Stimulated activated CD4-positive, alpha-beta T cell treated with anti-CD3 and anti-CD28 coated beads, Interleukin-12 subunit alpha, Interleukin-12 subunit beta, amount 100 ng/mL, for 4 hours (primary cell): ENCODE measurements around the gene FLOT1.
"Not testable (repeated sequence)": the region's sequence is repeated elsewhere in the genome, so short reads cannot be mapped to it uniquely, and the experiment has no call there.

Experiments
- DNase-seq: peaks from one replicate; pipeline ENCODE4 v3.0.0-alpha.2; 2020

The FLOT1 gene

DNA sequence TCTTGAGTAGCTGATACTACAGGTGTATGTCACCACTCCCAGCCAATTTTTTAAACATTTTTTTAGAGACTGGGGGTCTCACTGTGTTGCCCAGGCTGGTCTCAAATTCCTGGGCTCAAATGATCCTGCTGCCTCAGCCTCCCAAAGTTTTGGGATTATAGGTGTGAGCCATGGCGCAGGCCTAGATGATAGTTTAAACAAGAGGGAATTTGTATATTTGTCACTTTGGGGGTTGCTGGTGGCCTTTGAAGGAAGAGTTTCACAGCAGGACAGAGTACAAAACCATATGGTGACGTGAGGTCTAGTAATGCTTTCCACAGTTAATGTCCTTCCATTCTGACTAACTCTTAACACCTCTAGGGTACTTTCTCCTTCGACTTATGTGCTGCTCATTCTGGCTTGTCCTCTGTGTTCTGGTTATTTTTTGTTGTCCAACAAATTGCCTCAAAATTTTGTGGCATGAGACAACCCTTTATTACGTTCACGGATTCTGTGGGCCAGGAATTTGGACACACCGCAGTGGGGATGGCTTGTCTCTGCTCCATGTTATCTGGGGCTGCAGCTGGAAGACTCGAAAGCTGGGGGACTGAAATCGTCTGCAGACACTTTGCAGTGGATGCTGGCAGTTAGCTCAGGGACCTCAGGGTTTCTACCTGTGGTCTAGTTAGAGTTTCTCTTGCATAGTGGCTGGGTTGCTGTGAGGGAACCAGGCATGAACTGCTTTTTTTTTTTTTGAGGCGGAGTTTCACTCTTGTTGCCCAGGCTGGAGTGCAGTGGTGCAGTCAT is 24.9 kb upstream of the FLOT1 start:
- no peak for DNase-seq

DNA sequence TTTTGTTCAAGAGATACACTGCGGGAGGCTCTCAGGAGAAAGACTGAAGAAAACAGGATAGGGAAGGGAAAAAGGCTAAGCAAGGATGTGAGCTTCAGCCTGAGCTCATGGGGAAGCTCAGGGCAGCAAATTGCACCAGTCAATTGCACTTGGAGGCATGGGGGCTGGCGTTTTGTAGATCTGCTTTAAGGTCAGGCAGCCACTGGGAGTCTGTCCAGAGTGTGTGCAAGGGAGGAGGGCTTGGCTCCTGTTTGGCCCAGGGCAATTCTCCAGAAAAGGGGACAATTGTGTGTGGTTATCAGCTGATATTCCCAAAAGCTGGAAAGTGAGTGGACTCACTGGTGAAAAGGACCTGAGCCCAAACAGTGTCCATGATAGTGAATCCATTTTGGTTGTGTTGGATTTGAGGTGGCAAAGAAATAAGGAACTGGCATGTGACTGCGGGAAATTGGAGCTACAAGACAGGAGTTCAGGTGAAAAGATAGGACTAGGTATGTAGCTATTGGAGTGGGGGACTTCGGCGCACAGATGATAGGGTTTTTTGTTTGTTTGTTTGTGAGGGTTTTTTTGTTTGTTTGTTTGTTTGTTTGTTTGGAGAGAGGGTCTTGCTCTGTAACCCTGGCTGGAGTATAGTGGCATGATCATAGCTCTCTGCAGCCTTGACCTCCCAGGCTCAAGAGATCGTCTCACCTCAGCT is 24.1 kb upstream of the FLOT1 start:
- no peak for DNase-seq

DNA sequence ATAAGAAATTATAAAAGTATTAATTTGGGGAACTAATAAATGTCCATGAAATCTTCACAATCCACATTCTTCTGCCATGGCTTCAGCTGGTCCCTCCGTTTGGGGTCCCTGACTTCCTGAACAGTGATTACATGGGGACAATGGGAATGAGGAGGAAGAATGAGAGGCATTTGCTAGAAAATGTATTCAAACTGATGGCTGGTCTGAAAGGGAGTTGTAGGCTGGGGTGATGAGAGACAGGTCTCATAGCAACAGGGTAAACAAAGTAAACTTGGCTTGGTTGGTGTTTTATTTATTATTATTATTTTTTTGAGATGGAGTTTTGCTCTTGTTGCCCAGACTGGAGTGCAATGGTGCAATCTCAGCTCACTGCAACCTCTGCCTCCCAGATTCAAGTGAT is 23.0 kb upstream of the FLOT1 start:
- DNase-seq: not testable (repeated sequence)

DNA sequence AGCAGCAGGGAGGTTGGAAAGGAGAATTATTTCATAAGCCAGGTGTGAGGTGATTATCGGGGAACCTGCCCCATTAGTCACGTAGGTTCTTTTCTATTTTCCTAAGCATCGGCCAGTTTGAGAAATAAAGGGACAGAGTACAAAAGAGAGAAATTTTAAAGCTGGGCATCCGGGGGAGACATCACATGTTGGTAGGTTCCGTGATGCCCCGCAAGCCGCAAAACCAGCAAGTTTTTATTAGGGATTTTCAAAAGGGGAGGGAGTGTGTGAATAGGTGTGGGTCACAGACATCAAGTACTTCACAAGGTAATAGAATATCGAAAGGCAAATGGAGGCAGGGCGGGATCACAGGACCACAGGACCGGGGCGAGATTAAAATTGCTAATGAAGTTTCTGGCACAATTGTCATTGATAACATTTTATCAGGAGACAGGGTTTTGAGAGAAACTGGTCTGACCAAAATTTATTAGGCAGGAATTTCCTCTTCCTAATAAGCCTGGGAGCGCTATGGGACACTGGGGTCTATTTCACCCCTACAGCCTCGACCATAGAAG is 22.1 kb upstream of the FLOT1 start:
- not testable (repeated sequence) for DNase-seq

DNA sequence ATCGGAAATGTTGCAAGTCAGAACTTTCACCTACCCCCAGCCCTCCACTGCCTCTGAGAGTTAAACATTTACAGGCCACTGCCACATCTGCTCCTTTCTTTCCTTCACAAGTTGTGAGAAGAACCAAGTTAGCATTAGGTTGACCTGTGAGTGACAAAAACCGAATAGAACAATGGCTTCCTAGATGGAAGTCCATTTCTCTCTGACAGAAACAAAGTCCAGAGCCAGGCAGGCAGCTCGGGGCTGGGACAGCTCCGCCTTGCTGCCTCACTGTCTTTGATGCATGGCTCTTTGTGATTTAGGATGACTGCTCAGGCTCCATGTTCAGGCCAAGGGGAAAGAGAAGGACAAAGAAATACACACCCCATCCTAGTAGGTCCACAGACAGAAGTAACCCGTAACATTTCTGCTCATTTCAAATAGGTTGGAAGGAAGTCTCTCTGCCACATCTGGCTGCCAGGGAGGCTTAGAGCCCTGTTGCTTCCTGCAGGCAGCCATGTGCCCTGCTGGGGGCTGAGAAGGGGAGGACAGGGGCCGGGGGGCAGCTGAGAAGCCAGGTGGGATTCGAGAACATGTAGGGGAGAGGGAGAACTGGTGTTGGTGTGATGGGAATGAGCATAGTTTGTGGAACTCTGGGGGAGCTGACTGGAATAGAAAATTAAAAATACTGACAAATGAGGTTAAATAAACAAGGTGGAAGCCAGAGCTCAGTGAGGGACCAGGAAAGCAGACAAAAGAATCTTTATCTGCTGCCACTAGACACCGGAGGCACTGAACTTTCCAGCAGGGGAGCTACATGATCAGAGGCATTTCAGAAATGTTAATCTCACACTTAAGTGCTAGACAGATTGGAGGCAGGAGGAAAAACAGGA is 21.4 kb upstream of the FLOT1 start:
- DNase-seq: no peak

DNA sequence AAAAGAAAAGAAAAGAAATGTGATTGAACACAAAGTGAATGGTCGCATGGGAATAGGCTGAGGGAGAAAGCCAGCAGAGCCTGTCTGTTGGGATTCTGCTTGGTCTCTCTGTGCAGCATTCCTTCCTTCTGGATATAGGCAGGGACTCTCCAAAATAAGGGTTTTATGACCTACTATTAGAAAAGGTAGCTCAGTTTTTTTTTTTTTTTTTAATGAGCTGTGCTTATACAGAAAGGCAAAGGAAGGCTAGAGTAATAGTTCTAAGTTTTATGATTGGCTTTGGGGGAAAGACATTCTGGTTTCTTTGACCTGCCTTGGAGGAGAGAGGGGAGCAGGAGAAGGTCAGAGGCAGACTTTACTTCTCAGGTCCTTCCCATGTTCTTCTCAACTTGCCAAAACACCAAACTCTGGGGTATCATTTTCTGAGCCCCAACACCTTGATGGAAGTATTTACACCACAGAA is 20.7 kb upstream of the FLOT1 start:
- no peak for DNase-seq

DNA sequence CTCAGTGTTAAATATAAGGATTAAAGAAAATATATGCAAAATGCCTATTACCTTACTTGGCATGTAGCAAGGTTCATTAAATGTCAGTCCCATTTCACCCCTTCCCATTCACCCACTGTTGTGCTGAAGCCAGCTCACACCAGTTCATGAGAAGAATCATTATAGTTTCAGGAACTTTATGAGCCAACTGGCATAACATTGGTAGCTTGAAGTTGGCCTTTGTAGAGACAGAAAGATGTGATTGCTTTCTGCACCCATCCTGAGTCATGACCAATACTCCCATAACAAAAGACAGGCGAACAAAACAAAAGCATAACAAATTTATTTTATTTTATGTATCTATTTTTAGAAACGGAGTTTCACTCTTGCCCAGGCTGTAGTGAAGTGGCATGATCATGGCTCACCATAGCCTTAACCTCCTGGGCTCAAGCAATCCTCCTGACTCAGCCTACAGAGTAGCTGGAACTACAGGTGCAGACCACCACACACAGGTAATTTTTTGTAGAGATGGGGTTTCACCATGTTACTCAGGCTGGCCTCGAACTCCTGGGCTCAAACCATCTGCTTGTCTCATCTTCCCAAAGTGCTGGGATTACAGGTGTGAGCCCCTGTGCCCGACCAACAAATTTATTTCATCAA is 19.4 kb upstream of the FLOT1 start:
- no peak for DNase-seq

DNA sequence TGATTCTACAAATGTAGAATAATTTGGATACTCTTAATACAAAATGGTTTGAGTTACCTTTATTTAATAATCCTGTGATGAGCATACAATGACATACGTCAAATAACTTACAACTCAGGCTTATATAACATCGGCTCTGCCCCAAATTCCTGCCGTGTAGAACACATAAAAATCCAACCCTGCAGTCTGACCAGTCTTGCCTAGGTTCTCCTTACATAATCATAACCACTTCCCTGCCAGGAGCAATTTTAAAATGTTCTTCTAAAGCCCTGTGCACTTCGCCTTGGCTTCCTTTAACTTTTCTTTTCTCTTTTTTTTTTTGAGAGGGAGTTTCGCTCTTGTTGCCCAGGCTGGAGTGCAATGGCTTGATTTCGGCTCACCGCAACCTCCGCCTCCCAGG is 18.1 kb upstream of the FLOT1 start:
- DNase-seq: no peak

DNA sequence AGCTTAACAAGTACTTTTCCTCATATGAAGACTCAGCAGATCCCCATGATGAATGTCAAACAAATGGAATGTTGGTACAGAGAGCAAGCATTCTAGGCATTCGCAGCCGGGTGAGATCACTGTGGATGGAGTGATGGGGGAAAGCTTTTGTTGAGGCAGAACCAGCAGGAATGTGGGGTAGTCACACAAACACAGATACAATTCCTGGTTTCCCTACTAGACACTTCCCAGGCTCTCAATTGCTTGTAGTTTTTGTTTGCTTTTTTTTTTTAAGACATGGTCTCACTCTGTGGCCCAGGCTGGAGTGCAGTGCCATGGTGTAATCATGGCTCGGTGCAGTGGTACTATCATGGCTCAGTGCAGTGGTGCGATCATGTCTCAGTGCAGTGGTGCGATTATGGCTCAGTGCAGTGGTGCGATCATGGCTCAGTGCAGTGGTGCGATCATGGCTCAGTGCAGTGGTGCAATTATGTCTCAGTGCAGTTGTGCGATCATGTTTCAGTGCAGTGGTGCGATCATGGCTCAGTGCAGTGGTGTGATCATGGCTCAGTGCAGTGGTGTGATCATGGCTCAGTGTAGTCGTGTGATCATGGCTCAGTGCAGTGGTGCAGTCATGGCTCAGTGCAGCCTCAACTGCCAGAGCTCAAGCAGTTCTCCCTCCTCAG is 17.2 kb upstream of the FLOT1 start:
- no peak for DNase-seq

DNA sequence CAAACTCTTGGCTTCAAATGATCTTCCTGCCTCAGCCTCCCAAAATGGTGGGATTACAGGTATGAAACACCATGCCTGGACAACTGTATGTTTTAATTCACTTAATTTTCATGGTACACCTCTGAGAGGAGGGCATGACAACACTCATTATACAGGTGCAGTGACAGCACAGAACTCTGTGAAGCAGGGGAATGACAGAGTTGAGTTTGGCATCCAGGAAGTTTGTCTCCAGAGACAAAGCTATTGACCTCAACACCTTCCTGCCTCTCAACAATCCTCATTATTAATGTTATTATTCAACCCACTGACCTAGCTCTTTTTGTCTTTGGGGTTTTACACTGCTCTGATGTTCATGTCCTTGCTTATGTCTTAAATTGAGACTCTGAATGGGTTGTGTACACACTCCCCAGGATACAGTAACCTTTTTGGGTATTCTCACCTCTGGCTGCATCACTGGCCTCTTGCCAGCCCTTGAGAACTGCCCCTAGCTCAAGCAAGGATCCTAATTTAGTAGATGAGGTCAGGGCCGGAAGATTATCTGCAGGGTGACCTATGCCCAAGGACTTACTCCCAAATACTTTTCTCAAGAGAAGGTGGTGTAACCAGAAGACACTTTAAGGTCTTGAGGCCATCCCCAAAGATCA is 14.9 kb upstream of the FLOT1 start:
- DNase-seq: no peak

DNA sequence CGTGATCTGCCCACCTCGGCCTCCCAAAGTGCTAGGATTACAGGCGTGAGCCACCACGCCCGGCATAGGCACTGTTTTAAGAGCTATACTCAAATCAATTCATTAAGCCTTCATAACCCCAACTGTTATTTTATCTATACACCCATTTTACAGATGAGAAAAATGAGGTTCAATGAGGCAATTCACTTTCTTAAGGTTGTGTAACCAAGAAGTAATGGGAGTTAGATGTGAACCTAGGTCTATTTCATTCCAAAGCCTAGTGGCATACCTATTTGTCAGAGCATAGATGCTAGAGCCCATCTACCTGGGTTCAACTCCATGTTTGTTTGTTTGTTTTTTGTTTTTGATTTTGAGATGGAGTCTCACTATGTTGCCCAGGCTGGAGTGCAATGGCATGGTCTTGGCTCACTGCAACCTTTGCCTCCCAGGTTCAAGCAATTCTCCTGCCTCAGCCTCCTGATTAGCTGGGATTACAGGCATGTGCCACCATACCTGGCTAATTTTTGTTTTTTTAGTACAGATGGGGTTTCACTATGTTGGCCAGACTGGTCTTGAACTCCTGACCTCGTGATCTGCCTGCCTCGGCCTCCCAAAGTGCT is 14.0 kb upstream of the FLOT1 start:
- DNase-seq: not testable (repeated sequence)

DNA sequence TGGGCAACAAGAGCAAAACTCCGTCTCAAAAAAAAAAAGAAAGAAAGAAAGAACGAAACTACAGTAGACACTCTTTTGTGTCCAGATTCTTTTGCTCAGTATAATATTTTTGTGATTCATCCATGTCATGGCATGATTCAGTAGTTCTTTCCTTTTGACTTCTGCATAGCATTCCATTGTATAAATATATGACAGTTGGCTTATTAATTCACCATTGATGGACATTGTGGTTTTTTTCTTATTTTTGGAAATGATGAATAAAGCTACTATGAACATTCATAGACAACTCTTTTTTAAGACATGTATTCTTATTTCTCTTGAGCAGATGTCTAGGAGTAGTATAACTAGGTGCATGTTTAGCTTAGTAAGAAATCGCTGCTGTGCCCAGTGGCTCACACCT is 12.1 kb upstream of the FLOT1 start:
- no peak for DNase-seq

DNA sequence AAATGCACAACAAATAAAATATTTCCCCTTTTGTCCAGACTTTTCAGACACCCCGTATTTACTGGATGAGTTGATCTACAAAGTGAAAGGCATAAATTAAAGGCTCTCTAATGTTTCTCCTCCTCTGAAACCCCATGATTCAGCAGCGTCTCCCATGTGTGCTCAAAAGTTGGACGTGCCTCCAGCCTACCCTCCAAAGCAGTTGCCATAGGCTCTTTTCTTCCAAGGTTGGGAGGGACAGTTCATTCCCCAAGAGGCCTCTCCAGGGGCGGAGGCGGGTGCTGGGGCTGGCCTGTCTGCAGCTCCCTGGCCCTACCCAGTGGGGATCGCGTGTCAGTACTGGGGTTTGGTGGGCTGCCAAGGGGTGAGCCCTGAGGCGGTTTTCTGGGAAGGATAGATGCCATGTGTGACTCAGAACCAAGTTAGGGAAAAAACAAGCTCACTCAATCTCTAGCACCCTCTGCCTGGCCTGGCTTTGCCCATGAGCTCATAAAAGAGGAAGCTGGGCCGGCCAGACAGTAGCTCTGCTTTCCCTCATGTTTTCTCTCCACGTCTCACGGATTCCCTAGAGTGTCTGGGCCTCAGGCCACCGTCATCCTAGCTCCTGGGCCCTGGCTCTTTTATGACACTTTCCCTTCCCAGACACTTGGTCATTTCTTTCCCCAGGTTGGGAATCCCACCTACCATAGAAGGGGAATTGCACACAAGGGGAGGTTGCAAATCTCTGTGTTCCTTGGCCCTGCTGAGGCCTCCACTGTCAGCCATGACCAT is 9.9 kb upstream of the FLOT1 start:
- DNase-seq: no peak

DNA sequence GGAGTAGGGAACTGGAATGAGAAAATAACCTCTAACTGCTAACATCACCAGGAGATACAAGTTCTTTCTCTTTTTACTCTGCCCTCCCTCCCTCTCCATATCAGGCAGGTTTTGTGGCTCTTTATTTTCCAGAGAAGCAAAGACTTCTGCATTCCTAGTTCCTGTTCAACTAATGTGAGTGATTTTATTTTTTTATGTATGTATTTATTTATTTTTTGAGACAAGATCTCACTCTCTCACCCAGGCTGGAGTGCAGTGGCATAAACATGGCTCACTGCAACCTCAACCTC is 7.8 kb upstream of the FLOT1 start:
- DNase-seq: no peak

DNA sequence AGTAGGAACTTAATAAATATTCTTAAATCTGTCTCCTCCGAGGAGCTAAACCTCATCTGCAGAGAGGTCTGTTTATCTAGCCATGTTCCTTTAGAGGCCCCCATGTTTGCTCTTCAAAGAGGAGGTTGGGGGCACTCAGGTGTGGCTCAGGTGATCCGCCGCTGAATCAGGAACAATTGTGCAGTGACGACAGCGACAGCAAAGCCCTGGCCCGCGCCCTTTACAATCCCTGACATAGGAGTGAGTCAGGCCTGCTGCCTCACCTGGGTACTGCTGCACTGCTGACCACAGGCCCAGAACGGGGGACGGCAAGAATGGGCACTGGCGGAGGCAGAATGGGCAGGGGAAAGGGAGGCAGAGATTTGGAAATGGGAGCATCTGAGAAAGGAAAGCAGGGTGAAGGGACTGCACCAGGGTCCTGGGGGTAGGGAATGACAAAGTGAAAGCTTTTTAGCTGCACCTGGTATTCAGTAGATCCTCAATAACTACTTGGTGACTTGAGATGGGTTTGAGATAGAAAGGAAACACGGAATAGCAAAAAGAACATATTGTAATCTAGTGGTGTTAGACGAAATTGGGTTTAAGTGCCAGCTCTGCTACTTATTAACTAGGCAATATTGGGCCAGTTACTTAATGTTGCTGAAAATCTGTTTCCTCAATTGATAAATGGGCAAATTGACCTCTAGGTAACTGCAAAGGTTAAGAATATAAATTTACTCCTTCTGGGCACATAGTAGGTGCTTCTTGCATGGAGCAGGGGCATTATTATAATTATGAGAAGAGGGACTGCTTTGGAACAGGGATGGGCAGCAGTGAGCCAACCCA is 7.3 kb upstream of the FLOT1 start:
- DNase-seq: no peak

DNA sequence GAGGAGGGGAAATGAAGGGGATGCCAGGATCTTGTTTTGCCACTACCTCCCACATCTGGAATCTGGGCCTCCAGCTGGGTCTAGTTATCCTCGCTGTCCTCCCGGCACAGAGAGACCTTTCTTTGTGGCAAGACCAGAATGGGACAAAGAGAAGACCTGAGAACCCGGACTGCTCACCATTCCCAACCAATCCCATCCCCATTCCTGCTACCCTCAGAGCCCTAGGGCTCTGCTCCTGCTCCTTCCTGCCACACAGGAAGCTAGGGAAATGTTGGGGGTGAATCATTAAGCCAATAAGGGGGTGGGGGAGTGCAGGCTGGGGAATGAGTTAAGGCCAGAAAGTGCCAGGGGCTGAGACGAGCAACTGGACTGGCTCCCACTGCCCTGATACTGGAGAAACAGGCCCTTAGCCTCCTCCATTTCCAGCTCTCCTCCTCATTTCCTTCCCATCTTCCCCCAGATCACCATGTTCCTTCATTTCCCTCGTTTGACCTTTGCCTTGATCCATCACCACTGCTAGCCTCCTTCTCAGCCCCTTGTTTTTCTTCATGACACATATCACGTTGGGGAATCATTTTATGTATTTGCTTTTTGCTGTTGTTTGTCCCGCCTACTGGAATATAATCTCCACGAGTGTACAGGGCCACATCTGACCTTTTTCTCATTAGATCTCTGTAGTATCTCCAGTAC is 6.5 kb upstream of the FLOT1 start:
- no peak for DNase-seq

DNA sequence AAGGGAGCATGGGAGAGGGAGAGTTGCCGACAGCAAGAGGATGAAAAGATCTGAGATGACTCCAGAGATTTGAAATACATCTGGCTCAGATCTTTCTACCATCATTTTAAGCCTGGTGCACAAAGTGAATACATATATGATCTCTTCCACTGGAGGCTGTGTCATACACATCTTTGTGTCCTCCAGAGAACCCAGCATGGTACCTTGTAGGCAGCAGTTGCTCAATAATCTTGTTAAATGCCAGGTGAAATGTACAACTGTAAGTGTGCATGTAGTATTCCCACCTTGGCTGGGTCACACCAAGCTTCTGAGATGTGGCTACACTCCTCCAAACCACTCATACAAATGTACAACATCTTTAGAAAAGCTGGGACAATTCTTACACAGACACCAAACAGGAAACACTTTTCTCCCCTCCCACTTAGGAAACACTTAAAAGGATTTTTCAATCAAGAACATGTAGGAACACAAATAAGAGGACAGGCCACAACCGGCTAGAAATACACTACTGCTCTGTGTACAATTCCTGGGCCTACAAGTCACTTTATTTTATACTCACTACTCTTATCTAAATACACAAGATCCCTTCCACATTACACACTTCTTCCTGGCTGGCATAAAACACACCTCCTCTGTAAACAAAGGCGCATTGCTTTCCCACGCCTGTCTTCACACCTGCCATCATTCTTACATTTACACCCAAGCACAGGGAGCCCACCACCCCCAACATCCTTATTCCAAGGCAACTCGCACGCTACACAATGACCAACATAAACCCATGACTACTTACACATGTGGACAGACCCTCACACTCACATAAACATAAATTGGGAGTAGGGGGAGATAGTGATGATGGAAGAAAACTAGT is 5.6 kb upstream of the FLOT1 start:
- DNase-seq: no peak

DNA sequence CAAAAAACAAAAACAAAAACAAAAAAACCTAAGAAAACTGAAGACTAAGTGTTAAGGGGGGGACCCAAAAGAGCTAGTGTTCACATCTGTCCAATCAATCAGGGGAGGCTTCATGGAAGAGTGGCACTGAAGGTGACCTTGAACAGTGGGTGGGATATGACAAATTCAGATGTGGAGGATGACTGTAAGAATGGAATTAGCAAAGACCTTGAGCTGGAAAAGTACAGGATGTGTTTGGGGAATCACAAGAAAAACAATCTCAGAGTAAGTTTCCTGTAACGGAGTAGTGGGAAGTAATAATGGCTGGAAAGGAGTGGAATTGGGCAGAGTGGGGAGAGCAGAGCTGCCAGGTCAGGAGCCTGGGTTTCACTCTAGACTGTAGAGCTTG is 4.8 kb upstream of the FLOT1 start:
- DNase-seq: no peak
